Bone marrow (tissue), 2 donors: ENCODE data around the gene PHYHIPL.

Source experiments
- DNase-seq, 2 donors: peaks; one replicate each; lab custom pipeline; 2025; lab: John Stamatoyannopoulos, UW

The PHYHIPL gene

GRCh38 chr10:59257224-59257623, 80.8 kb downstream of the PHYHIPL start:
- DNase-seq: no peak

- DNase-seq: no peak
Observed at GRCh38 chr10:59258890-59259289, 82.4 kb downstream of the PHYHIPL start.

GRCh38 chr10:59265141-59265540, 88.7 kb downstream of the PHYHIPL start:
- no peak for DNase-seq

- no peak for DNase-seq
Observed at GRCh38 chr10:59266321-59266720, 89.9 kb downstream of the PHYHIPL start.

- DNase-seq: no peak
Observed at GRCh38 chr10:59268460-59268859, 92.0 kb downstream of the PHYHIPL start.

- no peak for DNase-seq
Observed at GRCh38 chr10:59269651-59270050, 93.2 kb downstream of the PHYHIPL start.

GRCh38 chr10:59270492-59270891, 94.0 kb downstream of the PHYHIPL start:
- DNase-seq: no peak

GRCh38 chr10:59271160-59271559, 94.7 kb downstream of the PHYHIPL start:
- DNase-seq: no peak

- DNase-seq: no peak
Observed at GRCh38 chr10:59272061-59272460, 95.6 kb downstream of the PHYHIPL start.

- DNase-seq: no peak
Observed at GRCh38 chr10:59273445-59273844, 97.0 kb downstream of the PHYHIPL start.

- DNase-seq: no peak
Observed at GRCh38 chr10:59276133-59276532, 99.7 kb downstream of the PHYHIPL start.

GRCh38 chr10:59276919-59277318, 100.5 kb downstream of the PHYHIPL start:
- no peak for DNase-seq

GRCh38 chr10:59279476-59279875, 103.0 kb downstream of the PHYHIPL start:
- DNase-seq: no peak

- DNase-seq: no peak
Observed at GRCh38 chr10:59279991-59280505, 103.6 kb downstream of the PHYHIPL start.

- no peak for DNase-seq
Observed at GRCh38 chr10:59281861-59282260, 105.4 kb downstream of the PHYHIPL start.

GRCh38 chr10:59283456-59284091, 107.1 kb downstream of the PHYHIPL start:
- DNase-seq: no peak

- no peak for DNase-seq
Observed at GRCh38 chr10:59284118-59284975, 107.9 kb downstream of the PHYHIPL start.

GRCh38 chr10:59285073-59285472, 108.6 kb downstream of the PHYHIPL start:
- DNase-seq: no peak

GRCh38 chr10:59285848-59286247, 109.4 kb downstream of the PHYHIPL start:
- no peak for DNase-seq

- DNase-seq: no peak
Observed at GRCh38 chr10:59287587-59288255, 111.3 kb downstream of the PHYHIPL start.

- DNase-seq: no peak
Observed at GRCh38 chr10:59289853-59290252, 113.4 kb downstream of the PHYHIPL start.

GRCh38 chr10:59290448-59290847, 114.0 kb downstream of the PHYHIPL start:
- DNase-seq: no peak
